ENCODE data around the gene LGR6.

Gene LGR6

DNA sequence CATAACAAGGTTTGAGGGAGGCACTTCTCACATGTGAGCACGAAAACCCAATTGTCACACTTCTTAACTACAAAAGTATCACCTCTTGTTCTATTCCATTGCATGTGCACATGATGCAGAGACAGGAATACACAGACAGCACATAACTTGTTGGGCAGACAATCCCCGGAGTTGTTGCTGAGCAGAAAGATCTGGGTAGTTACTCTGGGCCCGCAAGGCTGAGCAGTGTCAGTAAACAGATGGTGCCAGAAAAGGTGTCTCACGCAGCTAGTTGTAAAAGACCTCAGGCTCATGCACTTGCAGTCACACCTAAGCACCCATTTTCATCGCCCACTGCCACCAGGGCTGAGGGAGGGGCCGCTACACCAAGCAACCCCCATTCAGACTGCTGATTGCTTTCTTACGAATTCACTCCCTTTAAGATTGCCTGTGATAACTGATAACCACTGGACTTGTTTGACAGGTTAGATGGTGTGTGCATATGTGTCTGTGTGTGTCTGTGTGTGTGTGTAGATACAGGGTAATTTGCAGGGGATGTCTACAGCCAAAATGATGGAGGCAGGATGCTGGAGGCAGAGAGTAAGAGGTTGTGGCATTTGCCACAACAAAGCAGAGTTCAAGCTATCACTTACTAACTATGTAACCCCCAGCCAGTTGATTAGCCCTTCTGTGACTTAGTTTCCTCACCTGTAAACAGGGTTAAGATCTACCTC lies 4.2 kb downstream of the LGR6 start:
- in situ Hi-C loops (cut with MboI; ENCODE audit: low sequenced_read_pairs) = loop anchor here (10.0 kb wide), 1 partner anchor 117 kb away; no protein-coding TSS in a partner anchor

DNA sequence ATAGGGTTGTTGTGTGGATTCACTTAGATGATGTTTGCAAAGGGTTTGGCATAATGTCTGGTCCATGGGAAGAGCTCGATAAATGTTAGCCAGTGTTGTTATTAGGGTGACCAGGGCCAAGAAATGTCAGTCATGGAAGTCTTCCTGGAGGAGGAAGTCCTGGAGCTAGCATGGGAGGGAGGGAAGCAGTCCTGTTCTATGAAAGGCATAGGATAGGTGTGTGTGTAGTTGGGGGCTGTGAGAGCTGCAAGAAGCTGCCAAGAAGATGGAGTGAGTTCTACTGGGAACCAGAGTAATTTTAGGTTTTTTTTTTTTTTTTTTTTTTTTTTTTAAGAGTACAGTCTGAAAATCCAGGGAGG lies 4.7 kb downstream of the LGR6 start:
- in situ Hi-C loops (cut with MboI; ENCODE audit: low sequenced_read_pairs) = loop anchor here (10.0 kb wide), 1 partner anchor 116 kb away; no protein-coding TSS in a partner anchor

DNA sequence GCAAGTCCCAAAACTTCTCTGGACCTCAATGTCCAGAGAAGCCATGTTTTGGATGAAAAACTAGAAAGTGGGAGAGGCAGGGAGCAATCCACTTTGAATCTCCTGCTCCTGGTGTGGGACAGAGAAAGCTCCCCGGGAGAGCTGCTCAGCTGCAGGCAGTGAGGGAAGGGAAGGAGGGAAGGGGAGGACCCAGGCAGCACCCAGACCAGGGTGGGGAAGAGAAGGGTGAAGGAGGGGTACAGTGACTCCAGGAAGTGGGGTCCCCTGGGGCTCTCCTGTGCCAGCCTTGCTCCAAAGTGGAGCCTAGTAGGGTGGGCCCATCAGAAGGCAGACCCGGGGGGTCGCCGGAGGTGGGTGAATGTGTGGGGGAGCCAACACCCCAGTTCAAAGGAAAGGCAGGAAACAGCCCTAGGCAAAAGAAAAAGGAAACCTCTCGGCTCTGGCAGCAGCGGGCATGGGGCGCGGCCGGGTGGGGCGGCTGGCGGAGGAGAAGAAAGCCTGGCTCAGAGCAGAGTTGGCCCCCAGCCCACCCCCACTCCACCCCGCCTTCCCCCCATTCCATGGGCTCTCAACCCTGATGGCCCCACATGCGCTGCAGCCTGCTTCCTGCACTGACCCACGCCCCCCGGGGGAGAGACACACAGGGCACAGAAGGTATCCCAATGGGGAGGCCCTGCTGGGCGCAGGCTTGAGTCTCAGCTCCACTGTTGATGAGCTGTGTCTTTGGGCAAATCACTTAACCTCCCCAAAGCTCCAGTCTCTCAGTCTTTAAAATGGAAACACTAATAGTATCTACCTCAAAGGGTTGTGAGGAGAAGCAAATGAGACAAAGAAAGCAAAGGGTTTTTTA lies 5.7 kb downstream of the LGR6 start:
- in situ Hi-C loops (cut with MboI; ENCODE audit: low sequenced_read_pairs) = loop anchor here (10.0 kb wide), 1 partner anchor 116 kb away; no protein-coding TSS in a partner anchor

DNA sequence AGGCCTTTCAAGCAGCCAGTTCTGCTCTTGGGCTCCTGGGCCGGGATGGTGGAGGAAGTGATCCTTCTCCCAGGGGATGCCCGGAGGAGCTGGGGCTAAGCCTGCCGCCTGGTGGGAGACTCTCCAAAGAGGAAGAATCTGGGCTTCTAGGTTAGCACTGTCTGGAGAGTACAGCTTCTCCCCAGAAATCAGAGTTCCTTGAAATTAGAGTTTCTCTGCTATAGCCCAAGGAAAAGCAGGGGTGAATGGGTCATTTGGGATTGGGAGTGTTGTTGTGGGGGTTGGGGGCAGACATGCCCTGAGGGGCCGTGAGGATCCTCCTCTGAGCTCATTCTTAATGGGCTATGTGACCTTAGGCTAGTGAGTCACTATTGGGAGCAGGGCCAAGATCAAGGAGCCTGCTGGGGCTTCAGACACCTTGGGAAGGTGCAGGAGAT lies 6.5 kb downstream of the LGR6 start:
- in situ Hi-C loops (cut with MboI; ENCODE audit: low sequenced_read_pairs) = loop anchor here (25.0 kb wide), 1 partner anchor 512 kb away; the partner anchor contains the start of gene SYT2

DNA sequence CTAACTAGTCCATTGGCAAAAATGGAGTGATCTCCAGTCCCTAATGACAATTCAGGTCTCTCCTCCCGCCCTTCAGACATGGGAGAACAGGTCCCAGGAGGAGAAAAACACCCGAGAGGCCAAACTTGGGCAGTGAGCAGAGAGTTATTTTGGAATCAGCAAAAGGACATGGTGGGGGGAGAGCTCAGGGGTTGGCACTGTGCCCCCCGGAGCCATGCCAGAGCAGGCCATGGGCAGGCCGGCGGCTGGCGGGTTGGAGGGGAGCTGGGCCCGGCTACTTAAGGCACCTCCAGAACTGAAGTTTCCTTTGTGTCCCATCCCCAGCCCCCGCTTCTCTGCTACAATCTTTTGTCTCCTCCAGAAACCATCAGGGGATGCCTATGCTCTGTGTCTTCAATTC lies 7.1 kb downstream of the LGR6 start:
- in situ Hi-C loops (cut with MboI; ENCODE audit: low sequenced_read_pairs) = loop anchor here (25.0 kb wide), 1 partner anchor 512 kb away; the partner anchor contains the start of gene SYT2

DNA sequence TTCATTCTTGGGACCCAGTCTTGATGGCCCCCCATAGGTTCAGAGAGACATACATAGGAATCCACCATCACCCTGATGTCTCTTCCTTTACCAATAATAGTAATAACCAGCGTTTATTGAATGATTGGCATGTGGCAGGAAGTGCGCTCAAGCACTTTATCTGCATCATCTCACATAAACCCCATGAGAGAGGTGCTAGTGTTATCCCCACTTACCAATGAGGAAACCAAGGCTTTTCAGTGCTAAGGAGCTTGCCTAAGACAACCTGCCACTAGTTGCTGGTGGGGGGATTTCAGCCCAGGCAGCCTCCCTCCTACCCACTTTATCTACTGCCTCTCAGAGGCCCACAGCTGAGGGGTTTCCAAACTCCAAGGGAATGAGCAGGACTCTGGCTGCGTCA lies 7.7 kb downstream of the LGR6 start:
- in situ Hi-C loops (cut with MboI; ENCODE audit: low sequenced_read_pairs) = loop anchor here (25.0 kb wide), 1 partner anchor 511 kb away; the partner anchor contains the start of gene SYT2

DNA sequence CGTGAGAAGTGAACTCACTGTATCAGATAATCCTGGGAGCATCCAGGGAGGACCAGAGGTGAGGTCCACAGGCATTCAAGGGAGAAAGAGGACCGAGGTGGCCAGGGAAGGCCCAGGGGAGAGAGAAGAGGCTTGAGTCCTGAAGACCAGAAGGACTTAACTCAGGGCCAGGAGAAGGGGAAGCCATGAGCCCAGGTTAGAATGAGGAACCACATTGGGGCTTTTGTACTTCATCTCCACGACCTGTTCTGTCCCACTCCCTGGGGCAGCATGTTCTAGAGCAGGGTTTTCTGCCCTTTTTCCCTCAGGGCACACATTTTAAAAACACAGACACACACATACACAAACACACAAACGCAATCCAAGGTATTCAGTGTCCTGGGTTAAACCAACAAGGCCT lies 8.4 kb downstream of the LGR6 start:
- in situ Hi-C loops (cut with MboI; ENCODE audit: low sequenced_read_pairs) = loop anchor here (25.0 kb wide), 1 partner anchor 510 kb away; the partner anchor contains the start of gene SYT2

DNA sequence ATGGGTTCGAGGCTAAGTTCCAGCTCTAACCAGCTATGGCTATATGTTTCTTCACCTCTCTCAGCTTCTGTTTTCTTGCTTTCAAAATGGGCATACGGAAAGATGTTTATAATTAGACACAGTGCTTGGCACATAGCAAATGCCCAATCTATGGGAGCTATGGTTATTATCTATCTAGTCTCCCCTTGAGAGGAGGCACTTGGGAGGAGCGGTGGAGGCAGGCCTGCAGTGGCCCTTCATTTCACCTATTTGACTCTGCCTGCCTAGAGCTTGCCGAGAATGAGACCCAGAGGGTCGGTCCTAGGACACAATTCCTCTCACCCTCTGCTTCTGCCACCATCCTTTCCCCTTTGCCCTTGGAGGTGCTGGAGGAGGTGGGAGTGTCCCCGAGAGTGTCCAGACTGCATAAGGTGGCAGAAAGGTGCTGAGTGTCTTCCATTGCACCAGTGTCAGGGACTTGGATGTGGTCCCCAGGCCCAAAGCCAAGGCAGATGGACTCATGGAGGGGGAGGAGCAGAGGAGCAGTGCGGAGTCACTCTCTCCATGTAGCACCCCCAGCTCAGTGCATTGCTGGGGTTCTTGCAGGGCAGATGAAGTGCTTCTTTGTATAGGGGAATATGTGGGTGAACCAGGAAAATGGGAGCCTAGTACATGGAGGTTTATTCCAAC lies 9.0 kb downstream of the LGR6 start:
- in situ Hi-C loops (cut with MboI; ENCODE audit: low sequenced_read_pairs) = loop anchor here (25.0 kb wide), 1 partner anchor 510 kb away; the partner anchor contains the start of gene SYT2

DNA sequence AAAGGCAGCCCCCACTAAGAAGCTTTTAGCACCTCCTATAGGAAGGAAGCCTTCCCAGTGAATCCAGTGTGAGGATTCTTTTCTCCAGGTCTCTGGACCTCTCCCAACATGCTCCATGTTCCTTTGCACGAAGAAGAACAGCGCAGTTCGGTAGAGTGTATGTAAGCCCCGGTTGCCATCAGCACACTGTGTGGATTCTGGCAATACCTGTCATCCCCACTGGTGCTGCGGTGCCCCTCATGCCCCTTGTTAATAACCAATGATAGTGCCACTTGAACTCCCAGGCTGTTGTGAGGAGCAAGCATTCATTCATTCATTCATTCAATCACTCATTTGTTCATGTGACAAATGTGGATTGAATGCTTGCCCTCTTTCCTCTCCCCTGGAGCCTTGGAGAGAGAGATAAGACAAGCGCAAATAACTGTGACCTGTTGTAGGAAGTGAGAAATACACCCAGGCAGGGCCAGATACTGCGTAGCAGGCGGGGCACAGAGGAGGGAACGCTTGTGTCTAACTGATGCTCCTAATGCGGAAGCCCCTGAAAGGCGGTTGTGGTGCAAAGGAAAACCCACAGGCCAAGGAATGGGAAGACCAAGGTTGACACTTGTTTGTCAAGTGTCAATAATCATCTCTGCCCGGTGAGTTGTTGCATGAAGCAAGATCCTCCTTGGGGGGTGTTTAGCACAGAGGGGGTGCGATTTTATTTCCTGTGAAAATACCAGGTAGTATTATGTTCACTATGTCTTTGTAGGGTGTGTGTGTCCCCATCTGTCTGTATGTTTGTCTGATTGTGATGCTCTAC lies 9.8 kb downstream of the LGR6 start:
- in situ Hi-C loops (cut with MboI; ENCODE audit: low sequenced_read_pairs) = loop anchor here (25.0 kb wide), 1 partner anchor 509 kb away; the partner anchor contains the start of gene SYT2

DNA sequence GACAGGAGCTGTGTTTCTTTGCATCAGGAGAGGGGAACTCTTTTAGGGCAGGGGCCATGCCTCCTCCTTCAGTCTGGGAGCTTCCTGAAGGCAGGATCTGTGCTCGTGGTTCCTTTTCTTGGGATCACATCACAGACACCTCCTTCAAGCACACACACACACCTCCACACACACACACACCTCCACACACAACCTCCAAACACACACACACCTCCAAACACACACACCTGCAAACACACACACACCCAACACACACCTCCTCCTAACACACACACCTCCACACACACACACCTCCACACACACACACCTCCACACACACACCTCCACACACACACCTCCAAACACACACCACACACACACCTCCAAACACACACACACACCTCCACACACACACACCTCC lies 10.5 kb downstream of the LGR6 start:
- in situ Hi-C loops (cut with MboI; ENCODE audit: low sequenced_read_pairs) = loop anchor here (25.0 kb wide), 1 partner anchor 508 kb away; the partner anchor contains the start of gene SYT2

DNA sequence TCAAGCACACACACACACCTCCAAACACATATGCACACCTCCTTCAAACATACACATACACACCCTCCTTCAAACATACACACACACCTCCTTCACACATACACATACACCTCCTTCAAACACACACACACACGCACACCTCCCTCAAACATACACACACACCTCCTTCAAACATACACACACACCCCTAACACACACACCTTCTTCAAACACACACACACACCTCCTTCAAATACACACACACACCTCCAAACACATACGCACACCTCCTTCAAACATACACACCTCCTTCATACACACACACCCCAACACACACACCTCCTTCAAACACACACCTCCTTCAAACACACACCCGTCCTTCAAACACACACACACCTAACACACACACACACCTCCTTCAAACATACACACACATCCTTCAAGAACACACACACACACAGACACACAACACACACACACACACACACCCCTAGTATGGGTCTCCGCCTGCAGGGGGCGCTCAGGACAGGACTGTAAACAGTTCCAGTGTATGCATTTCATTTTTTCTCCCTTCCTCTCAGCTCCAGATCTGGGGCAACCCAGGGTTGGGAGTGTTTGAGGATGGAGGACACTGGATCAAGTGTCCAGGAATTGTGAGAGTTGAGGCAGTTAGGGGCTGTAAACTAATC lies 12.1 kb downstream of the LGR6 start:
- in situ Hi-C loops (cut with MboI; ENCODE audit: low sequenced_read_pairs) = loop anchor here (25.0 kb wide), 1 partner anchor 507 kb away; the partner anchor contains the start of gene SYT2

DNA sequence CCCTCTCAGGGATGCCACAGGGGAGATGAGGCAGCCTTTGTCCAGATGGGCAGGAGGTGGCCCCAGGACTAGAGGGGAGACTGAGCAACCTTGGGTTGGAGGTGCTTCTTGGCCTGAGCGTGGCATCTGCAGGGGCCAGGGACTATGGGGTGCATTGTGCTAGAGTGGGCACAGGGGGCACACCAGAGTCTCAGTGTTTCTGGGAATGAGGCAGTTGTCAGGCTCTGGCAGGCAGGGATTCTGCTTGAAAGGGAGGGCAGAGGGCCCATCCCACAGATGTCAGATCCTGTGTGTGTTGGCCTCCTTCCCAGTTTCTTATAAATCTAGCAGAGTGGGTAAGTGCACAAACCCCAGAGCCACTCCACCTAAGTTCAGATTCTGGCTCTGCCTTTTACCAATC lies 13.7 kb downstream of the LGR6 start:
- in situ Hi-C loops (cut with MboI; ENCODE audit: low sequenced_read_pairs) = loop anchor here (25.0 kb wide), 1 partner anchor 505 kb away; the partner anchor contains the start of gene SYT2

DNA sequence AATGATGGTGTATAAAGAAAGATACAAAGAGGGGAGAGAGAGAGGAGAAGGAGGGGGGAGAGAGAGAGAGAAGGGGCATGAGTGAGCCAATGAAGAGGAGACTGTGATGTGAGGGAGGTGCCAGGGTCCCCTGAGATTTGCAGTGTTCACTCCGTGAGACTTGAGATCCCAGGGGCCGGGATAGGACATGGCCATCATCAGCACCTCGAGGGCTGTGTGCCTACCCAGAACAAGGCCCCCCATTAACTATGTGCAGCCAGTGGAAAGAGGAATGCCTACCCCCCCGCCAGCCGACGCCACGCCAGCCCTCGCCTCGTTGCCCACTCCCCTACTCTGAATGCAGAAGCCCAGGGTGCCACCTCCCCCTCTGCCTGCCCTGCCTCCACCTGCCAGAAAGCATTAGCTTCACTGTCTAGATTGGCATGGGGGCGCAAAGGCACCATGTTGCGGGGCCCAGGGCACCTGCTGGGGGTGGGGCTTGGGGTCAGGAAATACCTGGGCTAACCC lies 14.8 kb downstream of the LGR6 start:
- in situ Hi-C loops (cut with MboI; ENCODE audit: low sequenced_read_pairs) = loop anchor here (25.0 kb wide), 1 partner anchor 504 kb away; the partner anchor contains the start of gene SYT2

DNA sequence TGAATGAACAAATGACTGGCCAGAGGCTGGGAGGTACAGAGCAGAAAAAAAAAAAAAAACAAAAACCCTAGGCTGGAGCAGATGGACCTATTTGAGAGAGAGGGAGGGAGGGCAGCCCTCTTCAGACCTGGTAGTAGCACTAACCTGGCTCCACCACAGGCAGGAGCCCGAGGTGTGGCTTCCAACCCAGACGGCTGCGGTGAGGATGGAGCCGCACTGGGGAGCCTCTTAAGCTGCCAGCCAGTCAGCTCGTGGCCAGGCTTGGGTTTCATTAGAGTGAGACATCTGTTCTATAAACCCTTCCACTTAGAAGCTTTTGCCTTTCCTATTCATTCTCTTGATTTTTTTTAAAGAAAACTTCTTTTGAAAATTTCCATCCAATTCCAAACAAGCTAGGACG lies 16.8 kb downstream of the LGR6 start:
- in situ Hi-C loops (cut with MboI; ENCODE audit: low sequenced_read_pairs) = loop anchor here (25.0 kb wide), 1 partner anchor 502 kb away; the partner anchor contains the start of gene SYT2

DNA sequence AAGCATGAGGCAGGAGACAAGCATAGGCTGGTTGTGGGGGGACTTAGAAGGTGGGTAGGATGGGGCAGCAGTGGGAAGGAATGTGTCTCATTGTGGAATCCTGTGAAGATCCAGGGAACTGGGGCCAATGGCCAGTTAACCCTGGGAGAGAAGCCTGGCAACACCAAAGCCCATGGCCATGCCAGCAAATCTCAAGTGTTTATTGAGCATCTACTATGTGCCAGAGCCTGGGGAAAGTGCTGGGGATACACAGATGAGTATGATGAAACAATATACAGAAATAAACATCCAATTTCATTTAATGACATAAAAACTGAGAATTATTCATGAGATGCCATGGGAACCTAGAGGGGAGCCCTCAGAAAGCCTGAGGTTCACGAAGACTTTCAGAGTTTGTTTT lies 17.4 kb downstream of the LGR6 start:
- in situ Hi-C loops (cut with MboI; ENCODE audit: low sequenced_read_pairs) = loop anchor here (25.0 kb wide), 1 partner anchor 501 kb away; the partner anchor contains the start of gene SYT2

DNA sequence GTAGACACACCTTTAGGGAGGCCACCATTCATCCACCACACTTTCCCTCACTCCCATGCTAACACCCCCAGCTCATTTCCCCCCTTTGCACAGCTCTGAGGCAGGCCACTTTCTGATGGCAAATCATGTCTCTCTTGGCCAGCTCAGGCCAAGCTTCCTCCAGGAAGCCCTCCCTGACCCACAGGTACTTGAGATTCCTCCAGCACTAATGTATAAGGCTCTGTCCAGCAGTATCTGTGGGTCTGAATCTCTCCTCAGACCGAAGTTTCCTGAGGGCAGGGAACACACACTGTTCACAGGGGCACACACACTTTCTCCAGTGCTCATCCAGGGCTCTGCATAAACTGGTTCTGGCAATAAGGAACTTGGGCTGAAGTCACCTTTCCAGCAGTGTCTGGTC lies 19.2 kb downstream of the LGR6 start:
- in situ Hi-C loops (cut with MboI; ENCODE audit: low sequenced_read_pairs) = loop anchor here (25.0 kb wide), 1 partner anchor 500 kb away; the partner anchor contains the start of gene SYT2

DNA sequence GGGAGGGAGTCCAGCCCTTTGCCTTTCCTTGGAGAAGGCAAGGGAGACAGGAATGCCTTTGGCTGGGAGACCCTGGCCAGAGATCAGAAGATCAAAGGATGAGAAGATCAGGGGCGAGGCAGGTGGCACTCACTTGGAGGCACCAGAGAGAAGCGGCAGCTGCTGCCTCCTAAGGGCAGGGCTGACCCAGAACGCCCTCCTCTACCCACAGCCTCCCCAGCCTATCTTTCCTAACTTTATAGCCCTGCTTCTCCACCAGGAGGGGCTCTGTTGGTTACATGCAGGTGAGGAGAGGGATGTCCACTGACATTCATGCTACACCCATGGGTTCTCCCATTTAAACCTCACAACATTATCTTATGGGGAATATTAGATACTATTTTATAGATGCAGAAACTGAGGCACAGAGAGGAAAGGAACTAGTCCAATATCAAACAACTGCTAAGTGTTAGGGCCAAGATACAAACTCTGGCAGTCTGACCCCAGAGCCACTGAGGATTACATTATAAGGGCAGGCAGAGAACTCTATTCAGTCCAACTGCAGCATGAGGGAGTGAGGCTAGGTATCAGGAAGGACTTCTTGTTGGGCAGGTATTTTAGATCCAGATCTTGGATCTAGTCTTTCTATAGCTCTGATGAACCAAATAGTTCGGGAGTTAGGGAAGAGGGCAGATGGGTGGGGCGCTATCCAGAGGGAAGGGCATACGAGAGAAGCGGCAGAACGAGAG lies 19.9 kb downstream of the LGR6 start:
- in situ Hi-C loops (cut with MboI; ENCODE audit: low sequenced_read_pairs) = loop anchor here (25.0 kb wide), 1 partner anchor 499 kb away; the partner anchor contains the start of gene SYT2

Measured in HL-60/S4 (cell line).